Skin epidermis (tissue), 12 donors: ENCODE data around the gene MTO1.
"Not testable (repeated sequence)": the region's sequence is repeated elsewhere in the genome, so short reads cannot be mapped to it uniquely, and the experiment has no call there.

ENCODE experiments used
- H3K27ac ChIP-seq, 21 experiments: fragments of 200-600 bp; sonication (generic) in 11 of 21; one replicate each; pipeline ENCODE4 v1.5.0; 2020; ENCODE audit warnings: mild to moderate bottlenecking in 3 of 21, inconsistent platforms in 2 of 21, moderate library complexity in 2 of 21
- H3K4me3 ChIP-seq, 7 experiments: fragments of 200-600 bp; sonication (generic) in 2 of 7; one replicate each; pipeline ENCODE4 v1.5.0; 2020; ENCODE audit warnings: inconsistent platforms in 2 of 7, mild to moderate bottlenecking in 2 of 7, moderate library complexity in 1 of 7

The MTO1 gene

GRCh38 chr6:73503027-73503772, 41.7 kb downstream of the MTO1 start:
- Histone ChIP-seq H3K4me3 (no peak overlapping the region), H3K27ac (no peak overlapping the region)

DNA sequence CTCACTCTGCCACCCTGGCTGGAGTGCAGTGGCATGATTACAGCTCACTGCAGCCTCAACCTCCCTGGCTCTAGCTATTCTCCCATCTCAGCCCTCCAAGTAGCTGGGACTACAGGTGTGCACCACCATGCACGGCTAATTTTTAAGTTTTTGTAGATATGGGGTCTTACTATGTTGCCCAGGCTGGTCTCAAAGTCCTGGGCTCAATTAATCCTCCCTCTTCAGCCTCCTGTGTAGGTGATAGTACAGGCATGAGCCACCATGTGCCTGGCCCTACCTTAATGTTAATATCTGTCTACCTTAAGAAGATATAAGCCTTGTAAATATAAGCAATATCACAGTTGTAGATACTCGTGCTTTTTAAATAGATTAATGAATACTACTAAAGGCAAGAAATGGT, 42.6 kb downstream of the MTO1 start:
- Histone ChIP-seq H3K27ac (no peak overlapping the region), H3K4me3 (no peak overlapping the region)

GRCh38 chr6:73505142-73505541, 43.6 kb downstream of the MTO1 start:
- H3K4me3 ChIP-seq: no peak overlapping the region
- no peak overlapping the region for H3K27ac ChIP-seq

DNA sequence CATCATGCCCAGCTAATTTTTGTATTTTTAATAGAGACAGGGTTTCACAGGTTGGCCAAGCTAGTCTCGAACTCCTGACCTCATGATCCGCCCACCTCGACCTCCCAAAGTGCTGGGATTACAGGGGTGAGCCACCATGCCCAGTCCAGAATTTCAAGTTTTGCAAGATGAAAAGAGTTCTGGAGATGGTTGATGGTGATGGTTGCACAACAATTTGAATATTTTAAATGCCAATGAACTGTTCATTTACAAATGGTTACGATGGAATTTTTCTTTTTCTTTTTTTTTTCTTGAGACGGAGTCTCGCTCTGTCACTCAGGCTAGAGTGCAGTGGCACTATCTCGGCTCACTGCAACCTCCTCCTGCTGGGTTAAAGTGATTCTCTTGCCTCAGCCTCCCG, 44.2 kb downstream of the MTO1 start:
- H3K27ac ChIP-seq, H3K4me3 ChIP-seq: not testable (repeated sequence)

GRCh38 chr6:73506246-73506645, 44.7 kb downstream of the MTO1 start:
- Histone ChIP-seq H3K27ac (no peak overlapping the region), H3K4me3 (no peak overlapping the region)

GRCh38 chr6:73508776-73509175, 47.2 kb downstream of the MTO1 start:
- H3K4me3 ChIP-seq: no peak overlapping the region
- no peak overlapping the region for H3K27ac ChIP-seq

DNA sequence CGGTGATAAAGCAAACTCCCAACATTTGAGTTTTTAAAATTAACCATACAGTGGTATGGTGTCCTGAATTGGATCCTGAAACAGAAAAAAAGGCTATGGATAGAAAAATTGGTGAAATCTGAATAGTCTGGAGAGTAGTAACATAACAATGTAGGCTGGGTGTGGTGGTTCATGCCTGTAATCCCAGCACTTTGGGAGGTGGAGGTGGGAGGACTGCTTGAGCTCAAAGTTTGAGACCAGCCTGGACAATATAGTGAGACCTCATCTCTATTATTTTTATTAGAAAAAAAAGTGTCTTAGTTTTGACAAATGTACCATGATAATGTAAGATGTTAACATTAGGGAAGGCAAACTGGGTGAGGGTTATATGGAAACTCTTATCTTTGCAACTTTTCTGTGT, 48.3 kb downstream of the MTO1 start:
- H3K4me3 ChIP-seq: no peak overlapping the region
- H3K27ac ChIP-seq: no peak overlapping the region

- Histone ChIP-seq H3K4me3 (no peak overlapping the region), H3K27ac (no peak overlapping the region)
Observed at GRCh38 chr6:73511796-73512195, 50.3 kb downstream of the MTO1 start.

- peak overlapping the region in 1 of 21 experiments; percentile 11 for H3K27ac ChIP-seq
- no peak overlapping the region for H3K4me3 ChIP-seq
Observed at GRCh38 chr6:73513496-73513854, 51.9 kb downstream of the MTO1 start.

DNA sequence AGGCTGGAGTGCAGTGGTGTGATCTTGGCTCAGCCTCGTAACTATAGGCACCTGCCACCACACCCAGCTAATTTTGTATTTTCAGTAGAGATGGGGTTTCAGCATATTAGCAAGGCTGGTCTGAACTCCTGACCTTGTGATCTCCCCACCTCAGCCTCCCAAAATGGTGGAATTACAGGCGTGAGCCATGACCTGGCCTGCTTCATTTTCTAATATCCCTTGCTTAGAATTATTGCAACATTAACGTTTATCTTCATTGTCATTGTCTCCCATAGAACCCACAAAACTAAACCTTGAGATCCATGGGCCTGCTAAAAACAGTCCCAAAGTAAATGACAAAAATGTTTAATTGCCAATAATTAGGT, 53.2 kb downstream of the MTO1 start:
- H3K27ac ChIP-seq: no peak overlapping the region
- no peak overlapping the region for H3K4me3 ChIP-seq

GRCh38 chr6:73515204-73515655, 53.7 kb downstream of the MTO1 start:
- H3K27ac ChIP-seq: peak overlapping the region in 4 of 21 experiments; percentile 24 to 56 (median 43)
- H3K4me3 ChIP-seq: no peak overlapping the region

GRCh38 chr6:73516514-73517489, 55.3 kb downstream of the MTO1 start:
- Histone ChIP-seq H3K4me3 (peak overlapping the region in 2 of 7 experiments; percentile 3 to 9), H3K27ac (peak overlapping the region in 4 of 21 experiments; percentile 5 to 61 (median 14))

GRCh38 chr6:73518100-73518981, 56.8 kb downstream of the MTO1 start:
- H3K27ac ChIP-seq: peak overlapping the region in 7 of 21 experiments; percentile 30 to 100 (median 97)

GRCh38 chr6:73518982-73519881, 57.7 kb downstream of the MTO1 start:
- H3K4me3 ChIP-seq: peak overlapping the region; percentile 70 to 86 (median 77)
- peak overlapping the region in 19 of 21 experiments; percentile 83 to 100 (median 98) for H3K27ac ChIP-seq

More at GRCh38 chr6:73518100-73518981, 56.8 kb downstream of the MTO1 start:
- peak overlapping the region; percentile 9 to 86 (median 77) for H3K4me3 ChIP-seq

- H3K27ac ChIP-seq: peak overlapping the region; percentile 83 to 100 (median 98)
Observed at GRCh38 chr6:73519926-73520687, 58.6 kb downstream of the MTO1 start.

DNA sequence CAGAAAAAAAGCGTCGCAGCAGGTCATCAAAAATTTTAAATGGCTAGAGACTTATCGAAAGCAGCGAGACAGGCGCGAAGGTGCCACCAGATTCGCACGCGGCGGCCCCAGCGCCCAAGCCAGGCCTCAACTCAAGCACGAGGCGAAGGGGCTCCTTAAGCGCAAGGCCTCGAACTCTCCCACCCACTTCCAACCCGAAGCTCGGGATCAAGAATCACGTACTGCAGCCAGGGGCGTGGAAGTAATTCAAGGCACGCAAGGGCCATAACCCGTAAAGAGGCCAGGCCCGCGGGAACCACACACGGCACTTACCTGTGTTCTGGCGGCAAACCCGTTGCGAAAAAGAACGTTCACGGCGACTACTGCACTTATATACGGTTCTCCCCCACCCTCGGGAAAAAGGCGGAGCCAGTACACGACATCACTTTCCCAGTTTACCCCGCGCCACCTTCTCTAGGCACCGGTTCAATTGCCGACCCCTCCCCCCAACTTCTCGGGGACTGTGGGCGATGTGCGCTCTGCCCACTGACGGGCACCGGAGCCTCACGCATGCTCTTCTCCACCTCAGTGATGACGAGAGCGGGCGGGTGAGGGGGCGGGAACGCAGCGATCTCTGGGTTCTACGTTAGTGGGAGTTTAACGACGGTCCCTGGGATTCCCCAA, 59.3 kb downstream of the MTO1 start, which contains the start of gene EEF1A1:
Gene EEF1A1, minus strand, starts transcription at position 345 of the 663 bp plus-strand sequence. CDS start 1,006 bp downstream, outside the sequence.
- H3K4me3 ChIP-seq: peak within 1 kb of the TSS; percentile 70 to 86 (median 77)
- H3K27ac ChIP-seq: peak within 1 kb of the TSS; percentile 83 to 100 (median 98)

More at GRCh38 chr6:73519926-73520687, 58.6 kb downstream of the MTO1 start:
- peak overlapping the region; percentile 70 to 86 (median 77) for H3K4me3 ChIP-seq
